22Rv1 (cell line): ENCODE measurements around the gene MPRIP.

Experiments
- ZFX ChIP-seq: fragments of 450-650 bp; IDR thresholded peaks from 2 replicates; pipeline ENCODE4 v1.6.1; 2017; ENCODE audit warnings: antibody characterized with exemption, borderline replicate concordance
- TF ChIP-seq, protein P1 (sequence below): fragments of 450-650 bp; IDR thresholded peaks from 2 replicates; pipeline ENCODE4 v1.5.1; 2017; ENCODE audit warnings: mild to moderate bottlenecking

DNA sequence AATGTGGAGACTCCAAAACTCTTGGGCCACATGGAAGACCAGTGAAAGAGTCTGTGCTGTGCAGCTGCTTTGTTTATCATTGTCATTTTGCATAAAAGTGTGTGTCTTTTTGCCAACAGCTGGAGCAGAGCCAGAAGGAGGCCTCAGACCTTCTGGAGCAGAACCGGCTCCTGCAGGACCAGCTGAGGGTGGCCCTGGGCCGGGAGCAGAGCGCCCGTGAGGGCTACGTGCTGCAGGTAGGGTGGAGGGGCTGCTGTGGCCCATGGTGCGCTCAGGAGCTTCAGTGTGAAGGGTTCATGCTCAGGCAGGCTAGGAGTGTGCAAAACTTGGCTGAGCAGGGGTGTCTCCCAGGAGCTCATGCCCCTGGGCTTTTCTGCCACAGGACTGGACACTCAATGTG, 118.9 kb downstream of the MPRIP start:
- TF ChIP-seq, protein P1, sequence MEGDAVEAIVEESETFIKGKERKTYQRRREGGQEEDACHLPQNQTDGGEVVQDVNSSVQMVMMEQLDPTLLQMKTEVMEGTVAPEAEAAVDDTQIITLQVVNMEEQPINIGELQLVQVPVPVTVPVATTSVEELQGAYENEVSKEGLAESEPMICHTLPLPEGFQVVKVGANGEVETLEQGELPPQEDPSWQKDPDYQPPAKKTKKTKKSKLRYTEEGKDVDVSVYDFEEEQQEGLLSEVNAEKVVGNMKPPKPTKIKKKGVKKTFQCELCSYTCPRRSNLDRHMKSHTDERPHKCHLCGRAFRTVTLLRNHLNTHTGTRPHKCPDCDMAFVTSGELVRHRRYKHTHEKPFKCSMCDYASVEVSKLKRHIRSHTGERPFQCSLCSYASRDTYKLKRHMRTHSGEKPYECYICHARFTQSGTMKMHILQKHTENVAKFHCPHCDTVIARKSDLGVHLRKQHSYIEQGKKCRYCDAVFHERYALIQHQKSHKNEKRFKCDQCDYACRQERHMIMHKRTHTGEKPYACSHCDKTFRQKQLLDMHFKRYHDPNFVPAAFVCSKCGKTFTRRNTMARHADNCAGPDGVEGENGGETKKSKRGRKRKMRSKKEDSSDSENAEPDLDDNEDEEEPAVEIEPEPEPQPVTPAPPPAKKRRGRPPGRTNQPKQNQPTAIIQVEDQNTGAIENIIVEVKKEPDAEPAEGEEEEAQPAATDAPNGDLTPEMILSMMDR = no peak
- no peak for TF ChIP-seq ZFX
